HG03378 (cell line): Measurements from ENCODE around the gene TSACC.
"Not testable (repeated sequence)": the region's sequence is repeated elsewhere in the genome, so short reads cannot be mapped to it uniquely, and the experiment has no call there.

ENCODE experiments used
- ATAC-seq: cut with Tn5 transposase; IDR thresholded peaks from one replicate; pipeline ENCODE4 v1.9.1; 2021; ENCODE audit warnings: mild to moderate bottlenecking, moderate library complexity; ENCODE audit not compliant: unreplicated experiment

Gene TSACC

DNA sequence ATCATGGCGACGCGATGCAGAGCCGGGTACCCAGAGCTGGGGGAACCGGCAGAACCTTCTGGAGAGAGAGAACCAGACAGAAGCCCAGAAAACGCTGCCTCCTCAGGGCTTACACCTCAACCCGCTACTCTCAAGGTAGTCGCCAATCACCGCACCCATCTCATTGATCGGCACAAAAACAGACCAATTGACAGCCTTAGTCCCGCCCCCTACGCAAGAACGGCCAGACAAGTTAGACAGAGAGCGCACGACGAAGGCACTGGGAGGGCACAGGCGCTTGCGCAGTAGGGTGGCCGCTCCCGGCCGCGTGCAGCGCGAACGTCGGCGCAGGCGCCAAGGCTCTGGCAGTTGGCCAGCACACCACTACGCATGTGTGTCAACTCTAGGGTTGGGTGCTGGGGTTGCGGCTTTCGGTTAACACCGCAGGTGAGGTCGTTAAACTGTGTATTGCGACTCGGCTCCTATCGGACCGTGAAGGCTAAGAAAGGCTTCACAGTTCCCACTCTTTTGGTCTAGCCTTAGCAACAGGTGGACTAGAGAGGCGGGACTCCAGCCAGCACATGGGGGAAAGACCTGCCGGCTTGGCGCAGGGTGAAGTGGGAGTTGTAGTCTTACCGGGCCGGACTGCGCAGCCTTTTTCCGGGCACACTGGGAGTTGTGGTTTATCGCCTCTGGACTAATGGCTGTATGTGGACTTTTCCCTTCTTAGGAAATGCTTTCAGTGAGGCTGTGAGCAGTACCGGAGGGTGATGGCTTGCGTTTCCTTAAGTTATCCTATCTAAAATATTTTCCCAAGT, at the start of gene TSACC, which contains the start of gene CCT3:
Gene TSACC, plus strand, starts transcription at position 347 of the 797 bp plus-strand sequence. CDS start 1,232 bp downstream, outside the sequence.
Gene CCT3, minus strand, starts transcription at position 113 of the 797 bp plus-strand sequence. Its CDS starts 108 bp downstream, at position 5.
- peak; percentile 92 for ATAC-seq

DNA sequence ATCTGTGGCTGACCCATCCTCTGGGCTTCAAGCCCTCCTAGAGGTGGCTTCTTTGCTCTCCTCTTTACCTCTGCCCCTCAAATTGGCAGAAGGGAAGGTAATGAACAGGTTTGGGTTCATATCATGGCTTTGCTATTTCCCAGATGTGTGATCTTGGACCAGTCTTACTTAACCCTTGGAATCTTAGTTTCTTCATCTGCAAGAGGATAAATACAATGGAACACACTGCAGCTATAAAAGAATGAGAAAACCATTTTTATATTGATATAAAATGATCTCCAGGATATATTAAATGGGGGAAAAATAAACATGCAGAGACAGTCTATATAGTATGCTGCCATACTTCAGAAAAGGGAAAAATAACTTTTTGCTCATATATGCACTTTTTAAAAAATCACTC, 48.5 kb upstream of the TSACC start:
- no peak for ATAC-seq

- no peak for ATAC-seq
Measured at GRCh38 chr1:156291226-156292061, 46.9 kb upstream of the TSACC start.

DNA sequence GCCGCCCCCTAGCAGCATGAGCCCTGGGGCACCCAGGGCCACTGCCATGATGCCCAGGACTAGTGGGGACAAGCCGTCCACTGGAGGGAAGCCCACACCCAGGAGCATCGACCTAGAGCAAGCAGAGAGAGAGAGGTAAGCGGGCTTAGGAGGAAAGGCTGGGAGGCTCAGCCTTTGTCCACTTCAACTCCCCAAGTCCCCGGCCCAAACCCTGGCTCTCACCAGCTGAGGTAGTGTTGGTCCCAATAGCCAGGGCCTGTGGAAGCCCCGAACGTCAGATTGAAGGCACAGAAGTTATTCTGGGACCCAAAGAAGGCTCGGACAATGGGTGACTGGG, 45.3 kb upstream of the TSACC start:
- no peak for ATAC-seq

GRCh38 chr1:156293895-156294294, 44.4 kb upstream of the TSACC start:
- ATAC-seq = no peak

GRCh38 chr1:156295391-156295947, 42.9 kb upstream of the TSACC start, which contains the start of gene GLMP:
TSS of gene GLMP (minus strand) at chr1:156295679. CDS start at chr1:156295645, 34 bp downstream.
- ATAC-seq = no peak

DNA sequence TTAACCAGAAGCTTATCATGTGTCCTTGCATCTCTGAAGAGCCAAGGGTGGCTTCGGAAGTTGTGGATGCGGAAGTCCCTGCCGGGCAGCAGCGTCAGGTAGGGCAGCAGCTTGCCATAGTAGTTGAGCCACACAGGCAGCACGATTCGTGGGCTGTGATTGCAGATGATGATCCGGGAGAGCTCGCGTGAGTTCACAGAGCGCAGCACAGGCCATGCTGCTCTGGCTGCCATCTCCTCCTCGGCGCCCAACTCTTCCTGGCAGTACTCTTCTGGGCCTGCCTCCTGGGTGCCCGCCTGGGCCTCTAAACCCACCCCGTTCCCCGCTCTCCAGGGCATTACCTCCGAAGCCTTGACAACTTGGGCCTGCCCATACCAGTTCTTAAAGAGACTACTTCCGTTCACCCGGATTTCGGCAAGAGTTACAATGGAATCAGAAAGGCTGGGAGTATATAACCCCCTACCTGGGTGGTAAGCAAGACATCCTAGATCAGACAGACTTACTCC, 39.4 kb upstream of the TSACC start, which contains the start of gene VHLL:
Gene VHLL, minus strand, starts transcription at position 456 of the 506 bp plus-strand sequence. Its CDS starts 118 bp downstream, at position 338.
- ATAC-seq = no peak

- ATAC-seq = no peak
Measured at GRCh38 chr1:156303241-156303640, 35.1 kb upstream of the TSACC start.

- ATAC-seq = no peak
Measured at GRCh38 chr1:156305215-156305614, 33.1 kb upstream of the TSACC start.

GRCh38 chr1:156308078-156308477, 30.2 kb upstream of the TSACC start:
- ATAC-seq = no peak

DNA sequence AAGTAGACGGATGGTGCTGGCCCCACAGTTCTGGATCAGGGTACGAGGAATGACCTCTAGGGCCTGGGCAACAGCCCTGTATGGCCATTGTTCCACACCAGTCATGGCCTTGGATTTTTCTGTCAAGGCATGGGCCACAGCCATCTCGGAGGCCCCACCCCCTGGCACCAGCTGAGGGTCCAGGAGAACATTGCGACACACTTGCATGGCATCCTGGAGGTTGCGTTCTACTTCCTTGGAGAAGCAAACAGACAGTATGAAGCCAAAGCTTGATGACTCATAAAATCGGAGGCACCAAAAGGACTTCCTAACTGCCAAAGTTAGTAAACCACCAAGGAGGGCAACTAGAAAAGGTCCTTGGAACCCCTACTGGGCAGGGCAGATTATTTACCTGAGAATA, 27.4 kb upstream of the TSACC start:
- no peak for ATAC-seq

- ATAC-seq = no peak
Measured at GRCh38 chr1:156316909-156317308, 21.4 kb upstream of the TSACC start.

GRCh38 chr1:156319664-156320063, 18.7 kb upstream of the TSACC start:
- no peak for ATAC-seq

DNA sequence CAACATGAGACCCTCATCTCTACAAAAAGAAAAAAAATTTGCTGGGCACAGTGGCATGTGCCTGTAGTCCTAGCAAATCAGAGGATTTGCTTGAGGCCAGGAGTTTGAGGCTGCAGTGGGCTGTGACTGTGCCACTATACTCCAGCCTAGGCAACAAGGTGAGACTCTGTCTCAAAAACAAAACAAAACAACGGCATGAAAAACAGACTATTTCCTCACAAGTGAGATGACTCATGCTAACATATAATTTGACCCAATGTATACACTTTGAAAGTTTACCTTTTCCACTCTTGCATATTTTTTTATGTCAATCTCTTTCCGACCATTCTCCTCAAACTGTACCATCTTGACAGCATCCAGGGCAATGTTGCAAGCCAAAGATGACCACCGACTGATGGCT, 17.8 kb upstream of the TSACC start:
- ATAC-seq = no peak

DNA sequence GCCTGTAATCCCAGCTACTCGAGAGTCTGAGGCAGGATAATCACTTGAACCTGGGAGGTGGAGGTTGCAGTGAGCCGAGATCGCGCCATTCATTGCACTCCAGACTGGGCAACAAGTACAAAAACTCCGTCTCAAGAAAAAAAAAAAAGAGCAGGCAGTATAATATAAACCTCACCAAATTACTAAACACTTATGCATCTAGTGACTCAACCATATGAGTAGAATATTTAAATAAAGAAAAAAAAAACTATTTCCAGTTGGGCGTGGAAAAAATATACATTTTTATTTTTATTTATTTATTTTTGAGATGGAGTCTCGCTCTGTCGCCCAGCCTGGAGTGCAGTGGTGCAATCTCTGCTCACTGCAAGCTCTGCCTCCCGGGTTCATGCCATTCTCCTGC, 15.1 kb upstream of the TSACC start:
- not testable (repeated sequence) for ATAC-seq

DNA sequence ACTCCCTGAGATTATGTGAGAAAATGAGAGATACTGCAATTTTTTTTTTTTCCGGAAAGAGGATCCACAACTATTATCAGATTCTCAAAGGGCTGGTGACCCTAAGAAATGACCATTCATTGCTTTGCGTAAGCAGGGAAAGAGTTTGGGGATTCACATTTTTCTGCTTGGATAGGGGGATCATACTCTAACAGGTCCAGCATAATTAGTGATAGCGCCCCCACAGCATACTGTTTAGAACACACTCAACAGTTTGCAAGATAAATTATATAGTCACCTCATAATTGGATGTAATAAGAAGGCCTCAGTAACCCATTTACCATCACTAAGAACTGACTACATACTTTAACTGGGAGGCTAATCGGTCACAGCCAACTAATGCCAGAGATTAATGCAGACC, 2.1 kb upstream of the TSACC start:
- no peak for ATAC-seq

- ATAC-seq = no peak
Measured at GRCh38 chr1:156337052-156337887, 1.1 kb upstream of the TSACC start.

- no peak for ATAC-seq
Measured at GRCh38 chr1:156337888-156338179, 492 bp upstream of the TSACC start.

- no peak for ATAC-seq
Measured at GRCh38 chr1:156342166-156342955, 4.0 kb downstream of the TSACC start.

DNA sequence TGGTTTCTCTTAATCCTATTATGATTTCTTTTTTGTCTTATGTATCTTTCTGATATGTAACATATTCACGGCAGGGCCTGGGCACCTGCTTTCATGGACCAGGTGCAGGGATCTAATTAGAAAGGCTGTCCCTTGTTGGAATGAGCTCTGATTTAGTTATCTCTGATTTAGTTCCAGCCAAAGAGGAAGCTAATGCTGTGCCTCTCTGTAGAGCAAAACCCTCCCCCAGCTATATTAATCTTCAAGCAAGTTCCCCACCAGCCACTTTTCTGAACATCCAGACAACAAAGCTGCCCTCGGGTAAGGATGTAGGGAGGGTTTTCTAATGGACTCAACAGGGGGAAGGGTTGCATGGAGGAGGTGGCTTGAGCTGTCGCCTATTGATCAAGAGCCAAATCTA, 6.1 kb downstream of the TSACC start:
- ATAC-seq = no peak
